HCT116 (cell line): Measurements from ENCODE around the gene SEMA5A. TPM values are rescaled to one million over a fixed set of nuclear protein-coding genes. Genes with fewer than 3 reads are reported as not detected.

Experiments used
- ATAC-seq: fragments of 200-7000 bp; cut with Tn5 transposase; 2 replicates; pipeline ENCODE4 v1.9.1; 2020; ENCODE audit warnings: mild to moderate bottlenecking, moderate library complexity
- BruUV-seq: library from RNA; stranded (reverse); fragments of 400-500 nt; replicated peaks from 2 replicates; lab custom pipeline; 2021; lab: Mats Ljungman, UMichigan
- CTCF ChIA-PET: fragments of 300-600 bp; sonication (Branson Sonifier 250); formaldehyde crosslinking; loops from one replicate; lab custom pipeline; 2021; ENCODE audit warnings: antibody characterized with exemption; lab: Charles Lee
- POLR2A ChIA-PET: fragments of 300-600, 350-600 bp; sonication (Branson Sonifier 250); formaldehyde crosslinking; loops from one replicate; lab custom pipeline; 2021; ENCODE audit warnings: antibody characterized with exemption; lab: Charles Lee
- RAD21 ChIA-PET, 2 experiments: fragments of 300-600 bp; sonication (Branson Sonifier 250); formaldehyde crosslinking; loops; one replicate each; lab custom pipeline; 2023; ENCODE audit warnings: low total read pairs in 2 of 2; ENCODE audit not compliant: uncharacterized antibody in 2 of 2, unreplicated experiment in 2 of 2, low non-redundant PET in 1 of 2; lab: Charles Lee
- DNase-seq: peaks from one replicate; pipeline ENCODE4 v3.0.0-alpha.2; 2010; ENCODE audit warnings: low read depth, low spot score
- H2AFZ ChIP-seq: fragments of 200-600 bp; shearing (Covaris generic), sonication (generic); 2 replicates; pipeline ENCODE4 v1.6.1; 2017; ENCODE audit warnings: low read depth, mixed run types, mixed read lengths, antibody characterized with exemption, low read length; ENCODE audit not compliant: poor library complexity, severe bottlenecking
- H3K27ac ChIP-seq: 2 replicates; pipeline ENCODE4 v1.5.1; 2012; ENCODE audit warnings: low read depth, low read length
- H3K27me3 ChIP-seq: fragments of 200-600 bp; sonication (generic); 2 replicates; pipeline ENCODE4 v1.6.1; 2016; ENCODE audit warnings: mixed run types, low read length, mixed read lengths; ENCODE audit not compliant: insufficient read depth
- H3K36me3 ChIP-seq, 2 experiments: fragments of 200-500 bp in 1 of 2; fragments of 200-600 bp in 1 of 2; sonication (Bioruptor generic) in 1 of 2; sonication (generic) in 1 of 2; 2 replicates each; pipeline versions ENCODE4 v1.5.1 to v1.6.1; 2014 to 2016; ENCODE audit warnings: low read length in 2 of 2, inconsistent platforms in 1 of 2, mixed read lengths in 1 of 2, mixed run types in 1 of 2; ENCODE audit not compliant: insufficient read depth in 2 of 2, control insufficient read depth in 1 of 2
- H3K4me1 ChIP-seq, 2 experiments: fragments of 200-600 bp in 1 of 2; sonication (generic) in 1 of 2; 2 replicates each; pipeline versions ENCODE4 v1.5.1 to v1.6.1; 2012 to 2017; ENCODE audit warnings: low read length in 2 of 2, inconsistent platforms in 1 of 2, mild to moderate bottlenecking in 1 of 2, mixed read lengths in 1 of 2, mixed run types in 1 of 2, moderate library complexity in 1 of 2; ENCODE audit not compliant: insufficient read depth in 2 of 2, control insufficient read depth in 1 of 2
- H3K4me2 ChIP-seq: fragments of 200-600 bp; sonication (generic); 2 replicates; pipeline ENCODE4 v1.6.1; 2017; ENCODE audit warnings: mixed run types, low read length, mixed read lengths
- H3K4me3 ChIP-seq, 2 experiments: fragments of 200-600 bp in 1 of 2; sonication (generic) in 1 of 2; replicated peaks in 1 of 2; 2 replicates each; pipeline ENCODE4 v1.5.1; 2011 to 2016; ENCODE audit warnings: low read length in 2 of 2, control low read depth in 1 of 2, low read depth in 1 of 2, mild to moderate bottlenecking in 1 of 2, mixed read lengths in 1 of 2, mixed run types in 1 of 2
- H3K79me2 ChIP-seq: fragments of 200-600 bp; sonication (generic); 2 replicates; pipeline ENCODE4 v1.6.1; 2017; ENCODE audit warnings: mild to moderate bottlenecking, mixed run types, low read length, moderate library complexity, mixed read lengths; ENCODE audit not compliant: insufficient read depth
- H3K9ac ChIP-seq: fragments of 200-600 bp; sonication (generic); 2 replicates; pipeline ENCODE4 v1.6.1; 2016; ENCODE audit warnings: low read length, mixed read lengths
- H3K9me2 ChIP-seq: fragments of 200-600 bp; sonication (generic), shearing (Covaris generic); 2 replicates; pipeline ENCODE4 v1.6.1; 2017; ENCODE audit warnings: mixed run types, mild to moderate bottlenecking, moderate library complexity; ENCODE audit not compliant: insufficient read depth
- H3K9me3 ChIP-seq, 2 experiments: fragments of 200-500 bp in 1 of 2; fragments of 200-600 bp in 1 of 2; sonication (Bioruptor generic) in 1 of 2; sonication (generic) in 1 of 2; 2 replicates each; pipeline ENCODE4 v1.6.1; 2014 to 2017; ENCODE audit warnings: low read length in 2 of 2, mixed read lengths in 2 of 2, inconsistent platforms in 1 of 2, low read depth in 1 of 2, mild to moderate bottlenecking in 1 of 2, mixed run types in 1 of 2, moderate library complexity in 1 of 2; ENCODE audit not compliant: control insufficient read depth in 1 of 2, insufficient read depth in 1 of 2
- H4K20me1 ChIP-seq: fragments of 200-600 bp; sonication (generic), shearing (Covaris generic); 2 replicates; pipeline ENCODE4 v1.6.1; 2017; ENCODE audit warnings: mixed run types, mild to moderate bottlenecking, moderate library complexity; ENCODE audit not compliant: insufficient read depth
- CEBPB ChIP-seq: IDR thresholded peaks from 2 replicates; pipeline ENCODE4 v1.6.1; 2012; ENCODE audit warnings: low read depth
- EGR1 ChIP-seq: IDR thresholded peaks from 2 replicates; pipeline ENCODE4 v1.6.1; 2012; ENCODE audit warnings: low read depth
- EZH2phosphoT487 ChIP-seq: fragments of 200-600 bp; IDR thresholded peaks from 2 replicates; pipeline ENCODE4 v1.6.1; 2018; ENCODE audit warnings: antibody characterized with exemption, borderline replicate concordance
- JUND ChIP-seq: IDR thresholded peaks from 2 replicates; pipeline ENCODE4 v1.6.1; 2012
- POLR2A ChIP-seq: IDR thresholded peaks from 2 replicates; pipeline ENCODE4 v1.7.0; 2011; ENCODE audit warnings: borderline replicate concordance; ENCODE audit not compliant: insufficient read depth, insufficient read length; ENCODE audit errors: extremely low read depth
- POLR2AphosphoS5 ChIP-seq: IDR thresholded peaks from 2 replicates; pipeline ENCODE4 v1.6.1; 2011; ENCODE audit warnings: mild to moderate bottlenecking, low read depth, low read length, moderate library complexity
- RAD21 ChIP-seq: IDR thresholded peaks from 2 replicates; pipeline ENCODE4 v1.6.1; 2012; ENCODE audit warnings: low read depth, mild to moderate bottlenecking
- SIN3A ChIP-seq: IDR thresholded peaks from 2 replicates; pipeline ENCODE4 v1.6.1; 2012; ENCODE audit warnings: low read depth
- SP1 ChIP-seq: IDR thresholded peaks from 2 replicates; pipeline ENCODE4 v1.6.1; 2012; ENCODE audit warnings: low read depth
- YY1 ChIP-seq: IDR thresholded peaks from 2 replicates; pipeline ENCODE4 v1.6.1; 2011; ENCODE audit warnings: low read length, low read depth, moderate library complexity, mild to moderate bottlenecking; ENCODE audit not compliant: insufficient replicate concordance; ENCODE audit errors: extremely low read depth
- ZFX ChIP-seq: fragments of 450-650 bp; IDR thresholded peaks from 2 replicates; pipeline ENCODE4 v1.6.1; 2017
- intact Hi-C: fragments of 100-400 bp; cut with micrococcal nuclease; formaldehyde crosslinking; loops from 2 replicates; pipeline ENCODE4 v1.10.0; 2022
- total RNA-seq: library from RNA; stranded (reverse); gene quantifications from one replicate; pipeline ENCODE4 v1.2.1, GENCODE V29; 2021; ENCODE audit not compliant: unreplicated experiment
- TF ChIP-seq, protein P1 (sequence below): IDR thresholded peaks from 2 replicates; pipeline ENCODE4 v1.6.1; 2012
- TF ChIP-seq, protein P2 (sequence below), 3 experiments: fragments of 200-600 bp in 1 of 3; sonication (generic) in 1 of 3; IDR thresholded peaks in 2 of 3; conservative IDR thresholded peaks in 1 of 3; 2 replicates each; pipeline ENCODE4 v1.5.1; 2012 to 2017; ENCODE audit warnings: low read depth in 2 of 3, low read length in 2 of 3, antibody characterized with exemption in 1 of 3, borderline replicate concordance in 1 of 3, control low read depth in 1 of 3, mild to moderate bottlenecking in 1 of 3, mixed read lengths in 1 of 3, mixed run types in 1 of 3, moderate library complexity in 1 of 3; ENCODE audit not compliant: insufficient read depth in 1 of 3
- TF ChIP-seq, protein P3 (sequence below): IDR thresholded peaks from 2 replicates; pipeline ENCODE4 v1.6.1; 2012

SEMA5A gene
- total RNA-seq, 1 experiment from 2014 or later, result 0.02 TPM

DNA sequence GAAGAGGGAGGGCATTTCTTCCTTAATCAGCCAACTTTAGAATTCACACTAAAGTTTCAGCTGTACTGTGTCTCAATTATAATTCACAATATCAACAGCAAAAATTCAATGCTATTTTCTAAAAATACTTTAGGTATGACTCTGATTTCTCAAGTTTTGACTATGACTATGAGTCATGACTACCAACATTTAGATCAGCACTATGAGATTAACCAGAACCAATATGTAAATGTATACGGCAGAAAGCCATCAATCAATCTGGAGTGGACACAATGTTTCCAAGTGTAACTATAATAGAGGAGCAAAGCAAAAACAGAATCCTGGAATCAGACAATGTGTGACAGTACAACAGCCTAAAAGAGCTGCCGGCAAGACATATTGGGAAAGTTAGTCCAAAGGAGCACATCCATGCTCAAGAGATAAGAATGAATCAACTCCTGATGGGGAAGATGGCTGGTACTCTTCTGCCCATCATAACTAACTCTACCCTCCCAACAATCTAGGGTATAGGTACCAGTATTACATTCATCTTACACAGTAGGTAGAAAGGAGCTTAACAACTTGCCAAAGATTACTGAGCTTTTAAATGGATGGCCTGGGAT is 294.4 kb downstream of the SEMA5A start:
- no peak overlapping the region for H3K9ac ChIP-seq
- no peak overlapping the region for H3K4me2 ChIP-seq
- no peak overlapping the region for H3K27ac ChIP-seq
- intact Hi-C loops, result no loop called here
- no peaks in the 10 kb centered on the region for H3K4me1 ChIP-seq
- H4K20me1 ChIP-seq, result no peaks in the 10 kb centered on the region
- BruUV-seq, result no TSS peak
- TF ChIP-seq, protein P1, sequence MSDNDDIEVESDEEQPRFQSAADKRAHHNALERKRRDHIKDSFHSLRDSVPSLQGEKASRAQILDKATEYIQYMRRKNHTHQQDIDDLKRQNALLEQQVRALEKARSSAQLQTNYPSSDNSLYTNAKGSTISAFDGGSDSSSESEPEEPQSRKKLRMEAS, result no peak
- TF ChIP-seq ZFX (no peak), SIN3A (no peak), YY1 (no peak), JUND (no peak), SP1 (no peak), RAD21 (no peak)
- TF ChIP-seq, protein P2, sequence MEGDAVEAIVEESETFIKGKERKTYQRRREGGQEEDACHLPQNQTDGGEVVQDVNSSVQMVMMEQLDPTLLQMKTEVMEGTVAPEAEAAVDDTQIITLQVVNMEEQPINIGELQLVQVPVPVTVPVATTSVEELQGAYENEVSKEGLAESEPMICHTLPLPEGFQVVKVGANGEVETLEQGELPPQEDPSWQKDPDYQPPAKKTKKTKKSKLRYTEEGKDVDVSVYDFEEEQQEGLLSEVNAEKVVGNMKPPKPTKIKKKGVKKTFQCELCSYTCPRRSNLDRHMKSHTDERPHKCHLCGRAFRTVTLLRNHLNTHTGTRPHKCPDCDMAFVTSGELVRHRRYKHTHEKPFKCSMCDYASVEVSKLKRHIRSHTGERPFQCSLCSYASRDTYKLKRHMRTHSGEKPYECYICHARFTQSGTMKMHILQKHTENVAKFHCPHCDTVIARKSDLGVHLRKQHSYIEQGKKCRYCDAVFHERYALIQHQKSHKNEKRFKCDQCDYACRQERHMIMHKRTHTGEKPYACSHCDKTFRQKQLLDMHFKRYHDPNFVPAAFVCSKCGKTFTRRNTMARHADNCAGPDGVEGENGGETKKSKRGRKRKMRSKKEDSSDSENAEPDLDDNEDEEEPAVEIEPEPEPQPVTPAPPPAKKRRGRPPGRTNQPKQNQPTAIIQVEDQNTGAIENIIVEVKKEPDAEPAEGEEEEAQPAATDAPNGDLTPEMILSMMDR (IDR thresholded peaks at IDR 0.05 in 2 of 3, conservative IDR thresholded peaks at IDR 0.05 in 1 of 3; ENCODE audit: borderline replicate concordance in 1 of 3, insufficient read depth in 1 of 3, low read depth in 2 of 3, low read length in 2 of 3), result no peak
- TF ChIP-seq, all 23 proteins: peak for 0
- Histone ChIP-seq H3K9me3 (peaks cover 11 to 31% of the 10 kb centered on the region in 2 experiments; a peak in 2 of 4 replicates), H3K9me2 (no peaks in the 10 kb centered on the region), H3K4me3 (no peak overlapping the region), H3K27me3 (no peaks in the 10 kb centered on the region), H3K36me3 (no peaks in the 10 kb centered on the region), H3K79me2 (no peaks in the 10 kb centered on the region), H2AFZ (no peak overlapping the region)
- CTCF ChIA-PET, result no interaction called here
- ATAC-seq (no peak), DNase-seq (no peak)
- POLR2A ChIA-PET, result no interaction called here
- RAD21 ChIA-PET, result no interaction called here

DNA sequence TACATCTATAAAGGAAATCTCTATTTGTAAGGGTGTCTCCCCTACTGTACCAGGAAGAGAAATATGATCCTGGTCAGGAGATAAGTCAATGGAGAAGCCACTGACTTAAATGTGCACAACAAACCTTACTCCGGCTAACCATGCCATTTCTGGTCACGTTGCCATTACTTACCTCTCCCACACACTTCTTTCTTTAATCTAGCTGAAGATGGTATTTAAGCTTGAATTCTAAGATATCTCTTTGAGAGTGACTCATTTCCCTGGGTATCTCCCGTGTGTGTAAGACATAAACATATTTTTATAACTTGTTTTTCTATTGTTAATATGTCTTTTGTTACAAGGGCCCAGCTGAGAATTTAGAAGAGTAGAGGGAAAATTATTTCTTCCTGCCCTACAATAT is 296.6 kb downstream of the SEMA5A start:
- peaks cover 9 to 28% of the 10 kb centered on the region in 2 experiments; a peak in 2 of 4 replicates for H3K9me3 ChIP-seq
- no peaks in the 10 kb centered on the region for H3K36me3 ChIP-seq
- DNase-seq (no peak), ATAC-seq (no peak)
- no peak overlapping the region for H3K27ac ChIP-seq
- H3K9ac ChIP-seq, result no peak overlapping the region
- no peaks in the 10 kb centered on the region for H3K27me3 ChIP-seq
- H2AFZ ChIP-seq, result no peak overlapping the region
- H3K4me3 ChIP-seq, result no peak overlapping the region
- BruUV-seq, result no TSS peak
- no peaks in the 10 kb centered on the region for H3K4me1 ChIP-seq
- H3K4me2 ChIP-seq, result no peak overlapping the region
- H3K9me2 ChIP-seq, result no peaks in the 10 kb centered on the region
- no peaks in the 10 kb centered on the region for H3K79me2 ChIP-seq
- ChIA-PET CTCF (no interaction called here), POLR2A (no interaction called here), RAD21 (no interaction called here)
- intact Hi-C loops, result no loop called here
- no peak for TF ChIP-seq CEBPB
- TF ChIP-seq RAD21, result no peak
- no peak for TF ChIP-seq EZH2phosphoT487
- TF ChIP-seq, protein P3, sequence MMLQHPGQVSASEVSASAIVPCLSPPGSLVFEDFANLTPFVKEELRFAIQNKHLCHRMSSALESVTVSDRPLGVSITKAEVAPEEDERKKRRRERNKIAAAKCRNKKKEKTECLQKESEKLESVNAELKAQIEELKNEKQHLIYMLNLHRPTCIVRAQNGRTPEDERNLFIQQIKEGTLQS, result no peak
- TF ChIP-seq, protein P1, result no peak
- TF ChIP-seq POLR2A, result no peak
- no peak for TF ChIP-seq EGR1
- no peak for TF ChIP-seq POLR2AphosphoS5
- TF ChIP-seq SIN3A, result no peak
- no peaks in the 10 kb centered on the region for H4K20me1 ChIP-seq
